MG63 (cell line): ENCODE results near the gene PLCL2. TPM values are rescaled to one million over a fixed set of nuclear protein-coding genes. Genes with fewer than 3 reads are reported as not detected.
"Not testable (repeated sequence)": the region's sequence is repeated elsewhere in the genome, so short reads cannot be mapped to it uniquely, and the experiment has no call there.

Source experiments
- DNase-seq: peaks from one replicate; pipeline ENCODE4 v3.0.0-alpha.2; 2020
- H3K27me3 ChIP-seq: fragments of 250-450 bp; sonication (Bioruptor Pico); 2 replicates; pipeline ENCODE4 v1.5.1; 2020; ENCODE audit warnings: mild to moderate bottlenecking, moderate library complexity
- H3K36me3 ChIP-seq: fragments of 250-450 bp; sonication (Bioruptor Pico); 2 replicates; pipeline ENCODE4 v1.5.1; 2020; ENCODE audit warnings: mild to moderate bottlenecking, moderate library complexity
- H3K4me3 ChIP-seq: fragments of 250-450 bp; sonication (Bioruptor Pico); 2 replicates; pipeline ENCODE4 v1.5.1; 2020; ENCODE audit warnings: mild to moderate bottlenecking, moderate library complexity
- H3K9me3 ChIP-seq: fragments of 250-450 bp; sonication (Bioruptor Pico); 2 replicates; pipeline ENCODE4 v1.5.1; 2020; ENCODE audit warnings: mild to moderate bottlenecking, moderate library complexity
- total RNA-seq: library from RNA; depleted of rRNA; stranded (reverse); fragments of >200 nt; shearing (Covaris generic); gene quantifications from 2 replicates; pipeline ENCODE4 v1.2.3, GENCODE V29; 2014; ENCODE audit warnings: low replicate concordance

The PLCL2 gene
- total RNA-seq, 1 experiment from 2014 or later, result 6.2 TPM

DNA sequence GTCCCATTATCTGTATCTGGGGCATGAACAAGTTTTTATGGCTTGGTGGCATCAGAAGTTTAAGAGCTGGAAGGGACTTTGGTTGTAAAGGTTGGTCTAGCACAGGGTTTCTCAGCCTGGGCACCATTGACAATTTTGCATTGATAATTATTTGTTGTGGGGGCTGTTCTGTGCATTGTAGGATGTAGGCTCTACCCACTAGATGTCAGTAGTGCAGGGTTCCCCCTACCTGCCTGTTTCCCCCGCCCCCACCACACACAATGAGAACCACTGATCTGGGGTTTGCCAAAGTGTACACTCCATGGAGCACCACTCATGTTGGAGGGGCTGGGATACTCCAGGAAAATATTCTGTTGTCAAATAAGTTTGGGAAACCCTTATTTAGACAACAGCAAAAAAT is 42.7 kb downstream of the PLCL2 start:
- DNase-seq, result no peak
- Histone ChIP-seq H3K9me3 (no peaks in the 10 kb centered on the region), H3K36me3 (no peaks in the 10 kb centered on the region)

DNA sequence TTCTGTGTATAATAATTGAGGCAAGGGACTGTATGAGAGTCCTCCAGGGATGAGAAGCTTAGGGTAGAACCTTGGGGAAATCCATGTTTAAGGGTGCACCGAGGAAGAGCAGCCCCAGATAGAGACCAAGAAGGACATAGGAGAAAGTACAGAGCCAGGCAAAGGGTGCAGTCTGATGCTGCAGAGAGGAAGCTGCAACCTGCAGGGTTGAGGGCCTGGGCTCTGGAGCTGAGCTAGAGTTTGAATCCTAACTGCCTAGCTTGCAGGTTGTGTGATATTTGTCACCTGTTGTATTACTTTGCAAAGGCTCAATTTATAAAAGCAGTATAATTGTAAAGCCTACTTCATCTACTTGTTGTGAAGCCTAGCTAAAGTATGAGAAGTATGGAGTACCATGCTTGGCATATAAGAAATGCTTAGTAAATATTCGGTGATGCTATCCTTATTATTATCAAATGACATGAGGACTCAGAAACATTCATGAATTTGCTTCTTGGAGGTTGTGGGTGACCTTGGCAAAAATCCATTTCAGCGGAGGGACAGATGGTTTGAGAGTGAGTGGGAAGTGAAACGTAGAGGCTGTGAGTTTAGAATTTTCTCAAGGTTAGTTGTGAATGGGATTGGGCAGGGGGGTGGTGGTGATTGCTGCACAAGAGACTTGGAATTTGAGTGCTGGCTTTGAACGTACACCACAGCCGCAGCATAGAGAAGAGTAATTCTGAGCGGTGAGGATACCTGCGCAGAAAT is 43.8 kb downstream of the PLCL2 start:
- Histone ChIP-seq H3K27me3 (no peaks in the 10 kb centered on the region), H3K4me3 (no peak overlapping the region), H3K36me3 (no peaks in the 10 kb centered on the region), H3K9me3 (no peaks in the 10 kb centered on the region)
- DNase-seq, result no peak

More for the DNA sequence above, 42.7 kb downstream of the PLCL2 start:
- H3K4me3 ChIP-seq, result no peak overlapping the region
- no peaks in the 10 kb centered on the region for H3K27me3 ChIP-seq

DNA sequence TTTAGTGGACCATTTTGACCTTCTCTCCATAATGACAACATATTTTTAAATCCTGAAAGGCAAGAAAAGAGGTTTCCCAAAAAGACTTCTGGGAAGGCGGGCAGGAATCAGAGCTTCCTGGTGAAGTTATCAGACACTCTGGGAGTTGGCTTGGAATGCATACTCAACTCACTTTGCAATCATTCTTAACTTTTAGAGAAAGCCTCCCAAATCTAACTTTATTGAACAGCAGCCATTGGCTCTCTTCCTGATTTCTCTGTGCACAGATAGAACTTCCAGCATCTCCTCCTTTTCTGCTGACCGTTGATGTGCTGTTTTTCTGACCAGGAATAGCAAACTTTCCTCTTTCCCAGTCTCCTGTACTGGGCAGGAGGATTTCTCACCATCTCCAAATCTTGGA is 44.6 kb downstream of the PLCL2 start:
- DNase-seq, result no peak
- no peaks in the 10 kb centered on the region for H3K27me3 ChIP-seq
- no peaks in the 10 kb centered on the region for H3K36me3 ChIP-seq
- H3K9me3 ChIP-seq, result no peaks in the 10 kb centered on the region
- H3K4me3 ChIP-seq, result no peak overlapping the region

DNA sequence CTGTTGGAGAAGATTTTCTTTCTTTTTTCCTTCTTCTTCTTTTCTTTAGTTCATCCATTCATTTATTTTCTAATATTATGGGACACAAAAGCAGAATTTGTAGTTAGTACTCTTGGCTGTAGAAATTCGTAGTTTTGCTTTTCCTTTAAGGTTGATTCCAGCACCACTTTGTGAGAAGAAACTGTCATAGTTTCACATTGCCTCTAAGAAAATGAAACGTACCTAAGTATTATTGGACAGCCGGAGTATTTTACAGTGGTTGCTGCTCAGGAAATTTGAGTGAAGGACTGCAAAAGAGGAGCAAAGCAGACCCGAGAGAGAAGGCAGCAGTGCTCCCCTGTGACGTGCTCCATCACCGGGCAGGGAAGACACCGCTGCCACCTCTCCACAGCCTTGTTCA is 48.1 kb downstream of the PLCL2 start:
- H3K27me3 ChIP-seq, result no peaks in the 10 kb centered on the region
- no peak overlapping the region for H3K4me3 ChIP-seq
- no peak for DNase-seq
- H3K36me3 ChIP-seq, result no peaks in the 10 kb centered on the region
- no peaks in the 10 kb centered on the region for H3K9me3 ChIP-seq

- no peak overlapping the region for H3K4me3 ChIP-seq
- H3K27me3 ChIP-seq, result no peaks in the 10 kb centered on the region
- no peaks in the 10 kb centered on the region for H3K36me3 ChIP-seq
- no peak for DNase-seq
- no peaks in the 10 kb centered on the region for H3K9me3 ChIP-seq
These were observed 51.0 kb downstream of the PLCL2 start for GRCh38 chr3:16935781-16936180.

- Histone ChIP-seq H3K9me3 (no peaks in the 10 kb centered on the region), H3K4me3 (no peak overlapping the region), H3K36me3 (no peaks in the 10 kb centered on the region), H3K27me3 (no peaks in the 10 kb centered on the region)
- DNase-seq, result no peak
These were observed 51.5 kb downstream of the PLCL2 start for GRCh38 chr3:16936233-16936632.

DNA sequence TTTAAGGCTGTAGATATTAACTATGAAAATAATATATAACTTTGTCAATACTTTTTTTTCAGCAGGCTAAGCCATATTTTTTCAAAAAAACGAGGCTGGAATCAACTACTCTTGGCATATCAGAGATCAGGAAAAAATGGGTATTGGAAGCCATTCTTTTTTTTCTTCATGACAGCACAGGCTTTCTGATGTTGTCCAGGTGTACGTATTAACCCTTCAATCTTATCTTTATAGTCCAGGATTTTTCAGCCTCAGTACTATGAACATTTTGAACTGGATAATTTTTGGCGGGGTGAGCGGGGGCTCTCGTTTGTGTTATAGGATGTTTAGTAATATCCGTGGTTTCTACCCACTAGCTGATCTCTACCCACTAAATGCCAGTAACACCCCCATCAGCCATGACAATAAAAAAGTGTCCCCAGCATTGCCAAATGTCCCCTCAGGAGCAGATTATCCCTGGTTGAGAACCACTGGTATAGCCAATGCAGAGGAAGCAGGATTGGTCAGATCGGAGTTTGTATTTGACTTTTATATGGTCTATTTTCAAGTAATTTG is 52.0 kb downstream of the PLCL2 start:
- Histone ChIP-seq H3K4me3 (no peak overlapping the region), H3K27me3 (no peaks in the 10 kb centered on the region), H3K9me3 (no peaks in the 10 kb centered on the region), H3K36me3 (no peaks in the 10 kb centered on the region)
- DNase-seq, result no peak

- no peak for DNase-seq
- Histone ChIP-seq H3K9me3 (no peaks in the 10 kb centered on the region), H3K27me3 (no peaks in the 10 kb centered on the region), H3K36me3 (no peaks in the 10 kb centered on the region), H3K4me3 (no peak overlapping the region)
These were observed 52.6 kb downstream of the PLCL2 start for GRCh38 chr3:16937326-16937845.

DNA sequence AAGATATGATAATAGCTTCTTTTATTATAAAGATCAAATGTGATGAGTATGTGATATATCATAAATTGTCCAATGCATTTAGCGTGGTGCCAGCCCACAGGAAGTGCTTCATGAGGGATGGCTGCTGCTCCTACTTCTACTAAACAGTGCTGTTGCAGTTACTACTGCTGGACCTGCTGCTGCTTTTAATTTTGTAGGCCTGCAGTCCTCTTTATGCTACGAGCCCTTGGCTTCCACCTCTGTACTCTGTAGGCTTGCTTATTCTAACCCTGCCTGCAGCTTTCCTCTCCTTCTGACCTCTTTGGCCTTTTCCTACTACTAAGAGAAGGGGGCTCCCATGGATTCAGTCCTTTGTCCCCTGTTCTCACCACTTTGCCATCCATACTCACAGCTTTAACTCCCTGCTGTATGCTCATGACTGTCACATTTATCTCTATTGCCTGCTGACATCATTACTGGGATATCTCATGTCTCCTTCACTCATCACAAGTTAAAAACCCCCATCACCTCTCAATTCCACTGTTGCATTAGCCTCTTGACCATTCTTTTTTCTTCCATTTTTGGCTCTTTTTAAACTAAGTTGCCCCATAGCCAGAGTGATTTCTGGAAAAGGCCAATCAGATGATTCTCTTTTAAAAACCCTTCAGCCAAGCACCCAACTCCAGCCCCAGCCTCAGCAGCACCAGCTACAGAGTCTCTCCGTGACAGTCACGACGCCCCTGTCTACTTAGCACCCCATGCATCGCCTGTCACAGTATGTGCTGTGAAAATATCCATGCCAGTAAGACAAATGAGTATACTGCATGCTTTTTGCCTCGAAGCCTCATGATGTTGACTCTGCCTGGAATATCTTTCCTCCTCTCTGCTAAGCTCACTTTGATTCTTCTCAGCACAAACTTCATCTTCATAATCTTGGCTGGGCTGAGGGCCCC is 56.3 kb downstream of the PLCL2 start:
- Histone ChIP-seq H3K27me3 (no peaks in the 10 kb centered on the region), H3K36me3 (no peaks in the 10 kb centered on the region), H3K4me3 (no peak overlapping the region), H3K9me3 (no peaks in the 10 kb centered on the region)
- DNase-seq, result no peak

DNA sequence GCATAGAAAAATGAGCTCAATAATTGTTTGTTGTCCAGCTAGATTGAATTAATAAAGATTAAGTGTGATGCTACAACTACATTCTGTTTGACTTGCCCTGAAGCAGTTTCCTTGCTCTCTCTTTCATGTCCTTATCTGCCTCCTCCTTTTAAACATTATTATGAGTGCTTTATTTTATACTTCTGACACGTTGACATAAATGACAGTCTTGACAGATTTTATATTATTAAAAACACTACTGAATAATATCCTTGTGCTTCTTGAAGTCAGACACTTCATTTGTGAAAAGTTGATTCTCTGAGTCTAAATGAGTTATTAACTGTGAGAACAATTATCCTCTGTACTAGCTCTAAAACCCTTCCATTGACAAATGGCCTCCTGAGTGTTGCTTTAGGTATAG is 58.2 kb downstream of the PLCL2 start:
- H3K27me3 ChIP-seq, result no peaks in the 10 kb centered on the region
- H3K4me3 ChIP-seq, result no peak overlapping the region
- DNase-seq, result no peak
- no peaks in the 10 kb centered on the region for H3K9me3 ChIP-seq
- no peaks in the 10 kb centered on the region for H3K36me3 ChIP-seq

DNA sequence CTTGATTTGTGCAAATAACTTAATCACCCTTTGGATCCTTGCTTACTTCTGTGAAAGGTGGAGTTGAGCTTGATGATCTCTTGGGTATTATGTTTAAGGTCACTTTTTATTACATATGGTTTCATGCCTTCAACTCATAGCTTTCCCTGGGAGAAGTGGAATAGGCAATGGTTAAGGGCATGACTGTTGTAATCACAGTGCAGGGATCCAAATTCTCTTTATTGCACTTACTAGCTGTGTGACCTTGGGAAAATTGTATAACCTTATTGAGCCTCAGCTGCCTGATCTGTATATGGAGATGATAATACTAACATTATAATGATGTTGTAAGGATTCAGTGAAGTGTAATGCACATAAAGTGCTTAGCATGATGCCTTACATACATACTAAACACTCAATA is 59.1 kb downstream of the PLCL2 start:
- no peak overlapping the region for H3K4me3 ChIP-seq

DNA sequence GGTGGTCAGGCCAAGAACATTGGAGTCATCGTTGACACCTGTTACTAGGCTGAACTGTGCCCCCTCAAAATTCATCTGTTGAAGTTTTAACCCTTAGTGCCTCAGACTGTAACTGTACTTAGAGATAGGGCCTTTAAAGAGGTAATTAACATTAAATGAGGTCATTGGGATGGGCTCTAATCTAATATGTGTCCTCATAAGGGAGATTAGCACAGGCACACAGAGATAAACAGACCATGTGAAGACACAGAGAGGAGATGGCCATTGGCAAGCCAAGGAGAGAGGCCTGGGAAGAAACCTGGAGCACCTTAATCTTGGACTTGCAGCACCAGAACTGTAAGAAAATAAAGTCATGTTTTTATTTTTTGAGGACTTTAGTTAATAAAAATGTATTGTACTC is 59.6 kb downstream of the PLCL2 start:
- no peaks in the 10 kb centered on the region for H3K27me3 ChIP-seq
- H3K9me3 ChIP-seq, result no peaks in the 10 kb centered on the region
- DNase-seq, result no peak
- no peak overlapping the region for H3K4me3 ChIP-seq
- H3K36me3 ChIP-seq, result no peaks in the 10 kb centered on the region

More for the DNA sequence above, 59.1 kb downstream of the PLCL2 start:
- Histone ChIP-seq H3K27me3 (no peaks in the 10 kb centered on the region), H3K9me3 (no peaks in the 10 kb centered on the region), H3K36me3 (no peaks in the 10 kb centered on the region)
- DNase-seq, result no peak

DNA sequence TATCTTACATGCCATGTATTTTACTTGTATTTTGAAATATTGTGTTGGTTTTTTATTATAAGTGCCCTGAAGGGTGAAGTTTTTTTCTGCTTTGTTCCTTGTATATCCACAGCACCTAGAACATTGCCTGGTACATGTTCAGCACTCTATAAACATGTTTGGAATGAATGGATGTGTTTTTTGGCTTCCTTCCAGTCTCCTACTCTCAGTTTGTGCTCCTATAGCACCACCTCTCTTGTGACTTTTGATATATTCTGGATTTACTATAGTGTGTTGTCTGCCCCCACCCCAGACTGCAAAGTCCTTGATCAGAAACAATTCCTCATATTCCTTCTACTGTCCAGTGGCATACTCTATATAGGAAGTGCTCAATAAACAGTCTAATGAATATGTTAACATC is 60.6 kb downstream of the PLCL2 start:
- Histone ChIP-seq H3K27me3 (no peaks in the 10 kb centered on the region), H3K4me3 (no peak overlapping the region), H3K36me3 (no peaks in the 10 kb centered on the region), H3K9me3 (no peaks in the 10 kb centered on the region)
- DNase-seq, result no peak

DNA sequence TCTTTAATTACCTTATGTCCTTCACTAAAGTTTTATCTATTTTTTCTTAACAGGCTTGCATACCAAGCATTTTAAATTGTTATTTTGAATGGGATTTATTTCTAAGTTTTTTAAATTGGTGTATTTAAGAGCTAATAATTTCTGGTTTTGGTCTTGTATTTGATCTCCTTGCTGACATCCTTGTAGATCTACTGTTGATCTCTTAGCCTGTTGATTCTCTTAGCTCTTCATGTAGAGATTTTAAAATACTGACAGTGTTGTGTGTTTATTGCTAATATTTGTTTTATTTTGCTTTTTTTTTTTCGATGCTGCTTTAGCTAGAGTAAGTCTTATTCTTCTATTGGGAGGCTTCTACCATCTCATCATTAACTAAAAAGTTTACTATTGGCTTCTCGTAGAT is 65.5 kb downstream of the PLCL2 start:
- no peak for DNase-seq
- H3K9me3 ChIP-seq, result no peaks in the 10 kb centered on the region
- H3K4me3 ChIP-seq, result no peak overlapping the region
- H3K27me3 ChIP-seq, result no peaks in the 10 kb centered on the region
- H3K36me3 ChIP-seq, result no peaks in the 10 kb centered on the region

- H3K4me3 ChIP-seq, result no peak overlapping the region
- DNase-seq, result no peak
- H3K27me3 ChIP-seq, result no peaks in the 10 kb centered on the region
- no peaks in the 10 kb centered on the region for H3K9me3 ChIP-seq
- no peaks in the 10 kb centered on the region for H3K36me3 ChIP-seq
These were observed 66.1 kb downstream of the PLCL2 start for GRCh38 chr3:16950845-16951244.

- H3K9me3 ChIP-seq, H3K36me3 ChIP-seq, H3K4me3 ChIP-seq, DNase-seq, H3K27me3 ChIP-seq: not testable (repeated sequence)
These were observed 73.1 kb downstream of the PLCL2 start for GRCh38 chr3:16957852-16958251.

DNA sequence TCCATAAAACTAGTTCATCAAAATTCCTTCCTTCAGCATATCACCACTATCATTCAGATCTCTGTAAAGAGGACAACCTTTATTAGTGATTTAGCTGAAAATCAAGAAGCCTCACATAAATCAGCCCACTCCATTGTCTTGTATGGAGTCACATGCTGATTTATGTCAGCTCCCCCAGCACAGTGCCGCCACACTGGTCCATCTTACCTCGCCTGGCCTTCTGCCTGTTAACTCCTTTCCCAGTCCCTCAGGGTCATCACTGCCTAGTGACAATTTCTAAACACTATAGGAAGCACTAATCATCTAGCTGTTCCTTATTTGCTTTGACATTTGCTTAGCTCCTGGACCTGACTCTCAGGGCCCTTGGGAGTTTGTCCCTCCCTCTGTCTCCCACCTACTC is 75.4 kb downstream of the PLCL2 start:
- H3K36me3 ChIP-seq, result no peaks in the 10 kb centered on the region
- H3K9me3 ChIP-seq, result no peaks in the 10 kb centered on the region
- no peak for DNase-seq
- no peaks in the 10 kb centered on the region for H3K27me3 ChIP-seq
- no peak overlapping the region for H3K4me3 ChIP-seq
